Testis (tissue), 3 donors: ENCODE data around the gene DIAPH2. TPM values are rescaled to one million over a fixed set of nuclear protein-coding genes. Genes with fewer than 3 reads are reported as not detected.

Source experiments
- DNase-seq: peaks from one replicate; pipeline ENCODE4 v3.0.0-alpha.2; 2019
- H3K27ac ChIP-seq, 2 donors: fragments of 200-600 bp; sonication (generic); one replicate each; pipeline ENCODE4 v1.5.1; 2019
- H3K27me3 ChIP-seq: fragments of 200-600 bp; sonication (generic); one replicate; pipeline ENCODE4 v1.5.1; 2019
- H3K36me3 ChIP-seq: fragments of 200-600 bp; sonication (generic); one replicate; pipeline ENCODE4 v1.5.1; 2017; ENCODE audit warnings: low read depth; ENCODE audit errors: missing control alignments
- H3K4me1 ChIP-seq: fragments of 200-600 bp; sonication (generic); one replicate; pipeline ENCODE4 v1.5.1; 2019
- H3K4me3 ChIP-seq, 2 donors: fragments of 200-600 bp; sonication (generic); one replicate each; pipeline ENCODE4 v1.5.1; 2017 to 2019
- H3K9me3 ChIP-seq: fragments of 200-600 bp; sonication (generic); one replicate; pipeline ENCODE4 v1.5.1; 2017
- POLR2A ChIP-seq: fragments of 450-650 bp; IDR thresholded peaks from one replicate; pipeline ENCODE4 v1.6.1; 2017; ENCODE audit warnings: antibody characterized with exemption, mild to moderate bottlenecking, moderate library complexity
- WGBS, 2 donors: methylation state at CpG; one replicate each; pipeline ENCODE4 v1.1.5; 2018; 5-methylcytosine and 5-hydroxymethylcytosine counted together
- intact Hi-C: fragments of 100-400 bp; cut with DNase I; formaldehyde crosslinking; loops from one replicate; pipeline ENCODE4 v1.15.1; 2023; ENCODE audit warnings: low total_unique reads
- polyA plus RNA-seq: library from polyadenylated mRNA; stranded (reverse); fragments of 350-450 nt; fragmentation: Illumina TruSeq; extraction: RNeasy Lipid Tissue Mini Kit (QIAGEN cat#74804); gene quantifications from one replicate; pipeline ENCODE4 v1.2.3, GENCODE V29; 2014; ENCODE audit warnings: low read depth, low replicate concordance; ENCODE audit not compliant: insufficient read depth
- total RNA-seq, 2 donors: library from RNA; depleted of rRNA; stranded (reverse); fragments of >200 nt; gene quantifications; one replicate each; pipeline ENCODE4 v1.2.3, GENCODE V29; 2016
- TF ChIP-seq, protein P1 (sequence below), 3 experiments: fragments of 450-650 bp in 2 of 3; fragments of 200-600 bp in 1 of 3; sonication (generic) in 1 of 3; IDR thresholded peaks; one replicate each; pipeline ENCODE4 v1.5.1; 2016 to 2019; ENCODE audit warnings: antibody characterized with exemption in 3 of 3, mild to moderate bottlenecking in 2 of 3, moderate library complexity in 1 of 3

The DIAPH2 gene
- total and polyA plus RNA-seq, 3 donors from 2014 or later = 13.1 to 68.3 (median 67.4) TPM

DNA sequence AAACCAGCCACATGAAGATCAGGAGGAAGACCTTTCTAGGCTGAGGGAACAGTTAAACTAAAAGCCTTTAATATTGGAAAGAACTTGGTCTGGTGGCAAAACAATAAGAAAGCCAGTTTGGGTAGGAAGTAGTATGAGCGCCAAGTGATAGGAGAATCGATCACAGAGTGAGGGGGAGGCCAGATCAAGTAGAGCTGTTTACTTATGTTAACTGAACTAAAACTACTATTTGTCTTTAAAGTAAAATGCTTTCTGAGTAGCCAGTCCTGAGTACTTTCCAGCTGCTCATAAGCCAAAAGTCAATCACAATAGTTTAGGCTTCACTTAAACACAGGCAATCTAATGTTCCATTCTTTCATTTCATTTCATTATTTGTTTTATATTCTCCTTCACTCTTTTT lies 136.3 kb downstream of the DIAPH2 start:
- no peak for DNase-seq
- WGBS, 2 donors = 54 to 67% methylated on average over 2 of the region's 2 CpGs
- H3K27me3 ChIP-seq = no peaks in the 10 kb centered on the region
- H3K9me3 ChIP-seq = no peaks in the 10 kb centered on the region
- no peak overlapping the region for H3K4me3 ChIP-seq
- intact Hi-C loops = no loop called here
- TF ChIP-seq POLR2A = no peak
- TF ChIP-seq, protein P1, sequence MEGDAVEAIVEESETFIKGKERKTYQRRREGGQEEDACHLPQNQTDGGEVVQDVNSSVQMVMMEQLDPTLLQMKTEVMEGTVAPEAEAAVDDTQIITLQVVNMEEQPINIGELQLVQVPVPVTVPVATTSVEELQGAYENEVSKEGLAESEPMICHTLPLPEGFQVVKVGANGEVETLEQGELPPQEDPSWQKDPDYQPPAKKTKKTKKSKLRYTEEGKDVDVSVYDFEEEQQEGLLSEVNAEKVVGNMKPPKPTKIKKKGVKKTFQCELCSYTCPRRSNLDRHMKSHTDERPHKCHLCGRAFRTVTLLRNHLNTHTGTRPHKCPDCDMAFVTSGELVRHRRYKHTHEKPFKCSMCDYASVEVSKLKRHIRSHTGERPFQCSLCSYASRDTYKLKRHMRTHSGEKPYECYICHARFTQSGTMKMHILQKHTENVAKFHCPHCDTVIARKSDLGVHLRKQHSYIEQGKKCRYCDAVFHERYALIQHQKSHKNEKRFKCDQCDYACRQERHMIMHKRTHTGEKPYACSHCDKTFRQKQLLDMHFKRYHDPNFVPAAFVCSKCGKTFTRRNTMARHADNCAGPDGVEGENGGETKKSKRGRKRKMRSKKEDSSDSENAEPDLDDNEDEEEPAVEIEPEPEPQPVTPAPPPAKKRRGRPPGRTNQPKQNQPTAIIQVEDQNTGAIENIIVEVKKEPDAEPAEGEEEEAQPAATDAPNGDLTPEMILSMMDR (IDR thresholded peaks at IDR 0.05) = no peak
- no peaks in the 10 kb centered on the region for H3K36me3 ChIP-seq
- H3K27ac ChIP-seq = no peak overlapping the region
- no peaks in the 10 kb centered on the region for H3K4me1 ChIP-seq

DNA sequence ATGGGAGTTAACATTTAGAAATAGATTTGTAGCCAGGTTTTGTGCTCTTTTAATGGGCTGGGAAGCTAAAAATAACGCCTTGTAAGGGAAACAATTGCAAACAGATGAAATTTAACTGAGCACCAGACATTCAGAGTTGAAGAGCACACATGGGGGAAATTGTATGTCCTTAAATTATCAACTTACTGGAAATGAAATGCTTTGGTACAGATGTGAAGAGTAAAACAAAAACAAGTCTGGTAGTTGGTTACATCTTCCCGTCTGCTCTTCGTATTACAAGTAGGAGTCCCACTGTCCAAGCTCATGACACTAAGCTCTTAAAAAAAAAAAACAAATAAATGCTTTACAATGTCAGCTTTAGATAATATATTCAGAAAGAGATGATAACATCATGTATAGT lies 139.5 kb downstream of the DIAPH2 start:
- no peak overlapping the region for H3K4me3 ChIP-seq
- intact Hi-C loops = no loop called here
- no peak overlapping the region for H3K27ac ChIP-seq
- H3K36me3 ChIP-seq = no peaks in the 10 kb centered on the region
- no peak for DNase-seq
- H3K9me3 ChIP-seq = no peaks in the 10 kb centered on the region
- no peak for TF ChIP-seq POLR2A
- TF ChIP-seq, protein P1 (IDR thresholded peaks at IDR 0.05) = no peak
- 86 to 94% methylated on average over 3 of the region's 3 CpGs for WGBS, 2 donors
- H3K27me3 ChIP-seq = no peaks in the 10 kb centered on the region
- no peaks in the 10 kb centered on the region for H3K4me1 ChIP-seq

DNA sequence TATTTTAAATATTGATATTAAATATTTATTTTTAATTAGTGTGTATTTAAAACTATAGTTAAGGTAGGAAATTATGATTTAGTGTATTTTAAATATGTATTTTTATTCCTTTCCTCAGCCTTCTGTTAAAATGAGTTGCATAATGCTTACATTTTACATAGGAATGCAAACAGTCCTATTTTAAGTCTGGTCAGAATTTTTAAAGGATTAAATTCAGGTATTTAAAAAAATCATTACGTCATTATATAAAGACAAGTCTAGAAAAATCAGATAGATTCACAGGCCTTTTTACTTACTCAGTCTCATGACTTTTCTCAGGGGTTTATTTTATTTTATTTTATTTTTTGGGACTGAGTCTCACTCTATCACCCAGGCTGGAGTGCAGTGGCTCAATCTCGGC lies 148.7 kb downstream of the DIAPH2 start:
- Histone ChIP-seq H3K4me3 (no peak overlapping the region), H3K4me1 (no peaks in the 10 kb centered on the region), H3K9me3 (no peaks in the 10 kb centered on the region), H3K27me3 (no peaks in the 10 kb centered on the region), H3K36me3 (no peaks in the 10 kb centered on the region), H3K27ac (no peak overlapping the region)
- intact Hi-C loops = no loop called here
- 98 to 100% methylated on average over 2 of the region's 2 CpGs for WGBS, 2 donors
- no peak for TF ChIP-seq POLR2A
- TF ChIP-seq, protein P1 (IDR thresholded peaks at IDR 0.05) = no peak
- DNase-seq = no peak

DNA sequence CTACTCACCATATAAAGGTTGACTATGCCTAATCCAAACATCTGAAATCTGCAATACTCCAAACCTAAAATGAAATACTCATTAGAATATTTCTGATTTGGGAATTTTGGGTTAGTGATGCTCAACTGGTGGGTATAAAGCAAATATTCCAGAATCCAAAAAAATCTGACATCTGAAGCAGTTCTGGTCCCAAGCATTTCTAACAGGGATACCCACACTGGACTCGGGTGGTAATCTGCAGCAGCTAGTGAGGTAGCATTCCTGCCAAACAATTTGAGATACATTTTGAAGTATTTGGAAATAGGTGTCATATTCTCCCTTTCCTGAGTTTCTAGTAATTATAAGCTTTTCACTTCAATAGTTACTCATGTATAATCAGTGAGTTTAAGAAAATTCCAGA lies 149.5 kb downstream of the DIAPH2 start:
- TF ChIP-seq, protein P1 (IDR thresholded peaks at IDR 0.05) = no peak
- no peak for TF ChIP-seq POLR2A
- DNase-seq = no peak
- Histone ChIP-seq H3K4me3 (no peak overlapping the region), H3K9me3 (no peaks in the 10 kb centered on the region), H3K27ac (no peak overlapping the region), H3K36me3 (no peaks in the 10 kb centered on the region), H3K4me1 (no peaks in the 10 kb centered on the region), H3K27me3 (no peaks in the 10 kb centered on the region)
- intact Hi-C loops = no loop called here
- 90 to 95% methylated on average over 1 of the region's 1 CpG for WGBS, 2 donors

DNA sequence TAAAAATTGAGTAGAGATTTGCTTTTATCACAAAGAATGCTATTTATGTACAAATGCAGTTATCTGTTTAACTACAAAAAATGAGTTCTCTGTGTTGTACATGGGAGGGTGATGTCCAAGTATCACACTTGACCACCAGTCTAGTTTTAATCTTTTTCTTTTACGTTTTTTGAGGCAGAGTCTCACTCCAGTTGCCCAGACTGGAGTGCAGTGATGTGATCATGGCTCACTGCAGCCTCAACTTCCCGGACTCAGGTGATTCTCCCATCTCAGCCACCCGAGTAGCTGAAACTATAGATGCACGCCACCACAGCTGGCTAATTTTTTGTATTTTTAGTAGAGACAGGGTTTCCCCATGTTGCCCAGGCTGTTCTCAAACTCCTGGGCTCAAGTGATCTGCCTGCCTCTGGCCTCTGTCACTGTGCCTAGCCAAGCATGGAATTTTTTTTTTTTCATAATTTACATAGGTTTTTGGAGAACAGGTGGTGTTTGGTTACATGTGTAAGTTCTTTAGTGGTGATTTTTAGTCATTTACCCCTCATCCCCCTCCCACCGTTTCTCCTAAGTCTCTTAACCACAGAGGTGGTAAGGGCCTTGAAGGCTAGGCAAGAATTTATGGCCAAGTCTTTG lies 151.1 kb downstream of the DIAPH2 start:
- Histone ChIP-seq H3K4me1 (no peaks in the 10 kb centered on the region), H3K36me3 (no peaks in the 10 kb centered on the region), H3K27me3 (no peaks in the 10 kb centered on the region), H3K9me3 (no peaks in the 10 kb centered on the region), H3K4me3 (no peak overlapping the region), H3K27ac (no peak overlapping the region)
- intact Hi-C loops = no loop called here
- no peak for TF ChIP-seq POLR2A
- TF ChIP-seq, protein P1 (IDR thresholded peaks at IDR 0.05) = no peak
- DNase-seq = no peak
- 84 to 88% methylated on average over 4 to 5 of the region's 5 CpGs for WGBS, 2 donors
